ENCODE results near the gene DDB1. TPM values are rescaled to one million over a fixed set of nuclear protein-coding genes. Genes with fewer than 3 reads are reported as not detected.

The DDB1 gene
- total RNA-seq, 2 donors from 2014 or later, result 244 to 251 TPM

DNA sequence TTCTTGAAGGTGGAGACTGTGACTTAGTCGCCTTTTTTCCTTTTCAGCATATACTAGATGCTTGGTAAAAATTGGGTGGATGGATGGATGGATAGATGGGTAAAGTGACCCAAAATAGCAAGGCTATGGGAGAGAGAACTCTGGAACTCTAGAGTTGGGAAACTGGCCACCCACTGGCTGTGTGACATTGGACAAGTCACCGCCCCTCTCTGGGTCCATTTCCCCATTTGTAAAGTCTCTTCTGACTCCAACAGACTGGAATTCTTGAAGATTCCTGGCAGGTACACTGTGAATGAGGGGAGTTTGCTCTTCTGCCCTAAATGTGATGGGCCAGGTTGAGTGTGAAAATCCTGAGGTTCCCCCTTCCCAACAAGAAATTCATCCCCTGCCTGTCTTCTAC, 8.1 kb upstream of the DDB1 start:
- no peak for TF ChIP-seq CTCF (conservative IDR thresholded peaks at IDR 0.05)

DNA sequence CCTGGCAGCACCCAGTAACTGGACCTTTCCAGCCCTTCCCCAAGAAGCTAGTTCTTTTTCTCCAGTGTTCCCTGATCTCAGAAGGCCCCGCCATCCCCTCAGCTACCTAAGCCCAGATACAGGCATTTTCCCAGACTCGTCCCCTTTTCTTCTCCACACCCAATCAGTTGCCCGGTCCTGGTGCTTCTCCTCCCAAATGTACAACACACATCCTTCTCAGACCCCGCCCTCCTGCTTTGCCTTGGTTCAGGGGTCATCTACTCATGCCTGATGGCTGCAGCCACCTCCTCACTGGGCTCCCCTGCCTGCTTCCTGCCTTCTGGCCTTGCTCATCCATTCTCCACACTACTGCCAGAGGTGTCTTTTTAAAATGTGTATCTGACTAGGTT, 6.6 kb upstream of the DDB1 start:
- Histone ChIP-seq H3K4me3 (ENCODE audit: low read length) (no peak overlapping the region), H3K27ac (ENCODE audit: low read depth, low read length) (no peak overlapping the region), H3K4me1 (ENCODE audit: control insufficient read depth, insufficient read depth, low read length) (no peaks in the 10 kb centered on the region), H3K36me3 (ENCODE audit: control insufficient read depth, insufficient read depth, low read length) (peaks cover 8% of the 10 kb centered on the region), H3K9me3 (ENCODE audit: control insufficient read depth, low read length) (no peaks in the 10 kb centered on the region), H3K27me3 (ENCODE audit: control insufficient read depth, insufficient read depth, low read length, poor library complexity, severe bottlenecking) (no peaks in the 10 kb centered on the region), H3K9ac (ENCODE audit: extremely low read depth, low read length, poor library complexity, severe bottlenecking) (no peak overlapping the region)
- Mint-ChIP-seq H3K27me3 (ENCODE audit: insufficient read depth) (no peaks in the 10 kb centered on the region), H3K4me3 (no peak overlapping the region), H3K4me1 (no peaks in the 10 kb centered on the region), H3K9me3 (no peaks in the 10 kb centered on the region), H3K36me3 (ENCODE audit: low read depth) (peaks cover 34% of the 10 kb centered on the region), H3K27ac (no peak overlapping the region)
- TF ChIP-seq CTCF (conservative IDR thresholded peaks at IDR 0.05), result no peak
- 86 to 93% methylated on average over 2 to 4 of the region's 4 CpGs for WGBS, 2 experiments (ENCODE audit: insufficient coverage in 1 of 2, insufficient read length in 1 of 2)
- no peak for DNase-seq

More for the DNA sequence above, 8.1 kb upstream of the DDB1 start:
- peaks cover 38% of the 10 kb centered on the region for H3K36me3 Mint-ChIP-seq (ENCODE audit: low read depth)
- H3K9me3 Mint-ChIP-seq, result no peaks in the 10 kb centered on the region
- no peak overlapping the region for H3K27ac Mint-ChIP-seq
- Histone ChIP-seq H3K9me3 (ENCODE audit: control insufficient read depth, low read length) (no peaks in the 10 kb centered on the region), H3K4me3 (ENCODE audit: low read length) (no peak overlapping the region), H3K27me3 (ENCODE audit: control insufficient read depth, insufficient read depth, low read length, poor library complexity, severe bottlenecking) (no peaks in the 10 kb centered on the region), H3K4me1 (ENCODE audit: control insufficient read depth, insufficient read depth, low read length) (no peaks in the 10 kb centered on the region), H3K36me3 (ENCODE audit: control insufficient read depth, insufficient read depth, low read length) (peaks cover 8% of the 10 kb centered on the region), H3K9ac (ENCODE audit: extremely low read depth, low read length, poor library complexity, severe bottlenecking) (no peak overlapping the region), H3K27ac (ENCODE audit: low read depth, low read length) (no peak overlapping the region)
- WGBS, 2 experiments (ENCODE audit: insufficient coverage in 1 of 2, insufficient read length in 1 of 2), result 75 to 92% methylated on average over 1 to 2 of the region's 2 CpGs
- no peaks in the 10 kb centered on the region for H3K27me3 Mint-ChIP-seq (ENCODE audit: insufficient read depth)
- DNase-seq, result no peak
- H3K4me3 Mint-ChIP-seq, result no peak overlapping the region
- no peaks in the 10 kb centered on the region for H3K4me1 Mint-ChIP-seq

DNA sequence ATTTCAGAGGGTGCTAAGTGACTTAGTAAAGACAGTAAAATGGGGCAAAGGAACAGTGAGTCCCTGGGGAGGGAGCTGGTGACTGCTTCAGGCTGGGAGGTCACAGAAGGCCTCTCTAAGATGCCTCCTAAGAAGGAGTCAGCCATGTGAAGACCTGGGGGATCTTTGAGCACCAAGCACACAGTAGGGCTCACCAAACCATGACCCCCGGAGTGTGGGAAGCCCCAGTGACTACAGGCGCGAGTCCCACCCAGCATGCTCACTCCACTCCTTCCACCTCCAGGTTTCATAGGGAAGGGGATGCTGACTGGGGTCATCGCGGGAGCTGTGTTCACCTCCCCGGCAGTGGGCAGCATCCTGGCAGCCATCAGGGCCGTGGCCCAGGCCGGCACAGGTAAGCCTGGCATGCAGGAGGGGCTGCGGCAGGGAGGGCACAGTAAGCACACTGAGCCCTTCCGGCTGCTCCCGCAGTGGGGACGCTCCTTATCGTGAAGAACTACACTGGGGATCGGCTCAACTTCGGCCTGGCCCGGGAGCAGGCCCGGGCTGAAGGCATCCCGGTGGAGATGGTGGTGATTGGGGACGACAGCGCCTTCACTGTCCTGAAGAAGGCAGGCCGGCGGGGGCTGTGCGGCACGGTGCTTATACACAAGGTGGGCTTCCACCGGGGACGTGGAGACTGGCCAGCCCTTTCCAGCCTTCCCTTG, 6.0 kb upstream of the DDB1 start:
- Histone ChIP-seq H3K9me3 (ENCODE audit: control insufficient read depth, low read length) (no peaks in the 10 kb centered on the region), H3K4me1 (ENCODE audit: control insufficient read depth, insufficient read depth, low read length) (peaks cover 2% of the 10 kb centered on the region), H3K36me3 (ENCODE audit: control insufficient read depth, insufficient read depth, low read length) (peaks cover 8% of the 10 kb centered on the region), H3K4me3 (ENCODE audit: low read length) (no peak overlapping the region), H3K9ac (ENCODE audit: extremely low read depth, low read length, poor library complexity, severe bottlenecking) (no peak overlapping the region), H3K27me3 (ENCODE audit: control insufficient read depth, insufficient read depth, low read length, poor library complexity, severe bottlenecking) (no peaks in the 10 kb centered on the region), H3K27ac (ENCODE audit: low read depth, low read length) (no peak overlapping the region)
- H3K27me3 Mint-ChIP-seq (ENCODE audit: insufficient read depth), result no peaks in the 10 kb centered on the region
- peak overlapping the region; percentile 64 for H3K27ac Mint-ChIP-seq
- H3K9me3 Mint-ChIP-seq, result no peaks in the 10 kb centered on the region
- no peak for DNase-seq
- H3K4me1 Mint-ChIP-seq, result peaks cover 1% of the 10 kb centered on the region
- peaks cover 31% of the 10 kb centered on the region for H3K36me3 Mint-ChIP-seq (ENCODE audit: low read depth)
- no peak for TF ChIP-seq CTCF (conservative IDR thresholded peaks at IDR 0.05)
- H3K4me3 Mint-ChIP-seq, result no peak overlapping the region
- WGBS, 2 experiments (ENCODE audit: insufficient coverage in 1 of 2, insufficient read length in 1 of 2), result 91 to 94% methylated on average over 15 to 26 of the region's 26 CpGs
